Sciatic nerve (tissue), 2 donors: ENCODE results near the gene ABHD6. TPM values are rescaled to one million over a fixed set of nuclear protein-coding genes. Genes with fewer than 3 reads are reported as not detected.
A peak's percentile ranks its signal among the peaks of the same experiment; 100 is the strongest.
"Not testable (repeated sequence)": the region's sequence is repeated elsewhere in the genome, so short reads cannot be mapped to it uniquely, and the experiment has no call there.

Experiments
- ATAC-seq: fragments of 200-7000 bp; cut with Tn5 transposase; one replicate; pipeline ENCODE4 v1.9.1; 2020; ENCODE audit warnings: mild to moderate bottlenecking, moderate library complexity
- DNase-seq: peaks from one replicate; pipeline ENCODE4 v3.0.0-alpha.2; 2020; ENCODE audit warnings: low spot score
- intact Hi-C: fragments of 100-400 bp; cut with DNase I; formaldehyde crosslinking; loops from one replicate; pipeline ENCODE4 v1.14.2; 2022
- total RNA-seq: library from RNA; stranded (reverse); fragmentation: NEBNext Ultra II Directional; extraction: Animal tissue kit (Norgen Biotek cat#: 25700); gene quantifications from one replicate; pipeline ENCODE4 v1.2.1, GENCODE V29; 2021
- donor health status: DM: no; HTN: no; CAD: no.
- donor health status: DM: no; HTN: no; CAD: no.

ABHD6 gene
- total RNA-seq, 1 donor from 2014 or later, result 14.0 TPM

GRCh38 chr3:58236527-58237237 is 910 bp upstream of the ABHD6 start:
- intact Hi-C loops, result no loop called here
- ATAC-seq (peak; percentile 35), DNase-seq (peak; percentile 62)

GRCh38 chr3:58237941-58238681 is 519 bp downstream of the ABHD6 start:
- peak; percentile 67 for ATAC-seq
- intact Hi-C loops, result no loop called here

GRCh38 chr3:58238830-58239229 is 1.2 kb downstream of the ABHD6 start:
- ATAC-seq (no peak), DNase-seq (no peak)
- intact Hi-C loops, result no loop called here

More at GRCh38 chr3:58237941-58238681, 519 bp downstream of the ABHD6 start:
- DNase-seq, result peak; percentile 79

GRCh38 chr3:58241306-58242044 is 3.9 kb downstream of the ABHD6 start:
- no peak for DNase-seq
- intact Hi-C loops, result no loop called here
- ATAC-seq, result no peak

DNA sequence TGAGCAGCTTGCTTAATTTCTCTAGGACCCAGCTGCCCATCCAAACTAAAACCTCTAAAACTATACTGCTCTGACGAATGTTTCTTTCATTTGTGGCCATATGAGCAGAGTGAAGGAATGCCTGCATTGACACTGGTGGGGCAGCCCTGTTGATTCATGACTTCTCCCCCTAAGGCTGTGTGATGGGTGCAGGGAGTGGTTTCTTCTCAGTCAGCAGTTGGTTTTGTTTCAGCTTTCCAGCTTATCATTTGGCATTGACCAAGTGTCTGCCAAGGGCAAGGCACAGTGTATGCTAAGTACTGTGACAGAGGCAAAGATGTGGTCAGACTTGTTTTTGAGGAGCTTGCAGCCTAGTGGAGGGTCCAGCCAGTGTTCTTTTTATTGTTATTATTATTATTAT is 4.7 kb downstream of the ABHD6 start:
- no peak for DNase-seq
- intact Hi-C loops, result no loop called here
- ATAC-seq, result no peak

DNA sequence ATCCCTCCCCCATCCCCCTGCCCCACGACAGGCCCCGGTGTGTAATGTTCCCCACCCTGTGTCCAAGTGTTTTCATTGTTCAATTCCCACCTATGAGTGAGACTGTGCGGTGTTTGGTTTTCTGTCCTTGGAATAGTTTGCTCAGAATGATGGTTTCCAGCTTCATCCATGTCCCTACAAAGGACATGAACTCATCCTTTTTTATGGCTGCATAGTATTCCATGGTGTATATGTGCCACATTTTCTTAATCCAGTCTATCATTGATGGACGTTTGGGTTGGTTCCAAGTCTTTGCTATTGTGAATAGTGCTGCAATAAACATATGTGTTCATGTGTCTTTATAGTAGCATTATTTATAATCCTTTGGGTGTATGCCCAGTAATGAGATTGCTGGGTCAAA is 5.3 kb downstream of the ABHD6 start:
- intact Hi-C loops, DNase-seq, ATAC-seq: not testable (repeated sequence)

DNA sequence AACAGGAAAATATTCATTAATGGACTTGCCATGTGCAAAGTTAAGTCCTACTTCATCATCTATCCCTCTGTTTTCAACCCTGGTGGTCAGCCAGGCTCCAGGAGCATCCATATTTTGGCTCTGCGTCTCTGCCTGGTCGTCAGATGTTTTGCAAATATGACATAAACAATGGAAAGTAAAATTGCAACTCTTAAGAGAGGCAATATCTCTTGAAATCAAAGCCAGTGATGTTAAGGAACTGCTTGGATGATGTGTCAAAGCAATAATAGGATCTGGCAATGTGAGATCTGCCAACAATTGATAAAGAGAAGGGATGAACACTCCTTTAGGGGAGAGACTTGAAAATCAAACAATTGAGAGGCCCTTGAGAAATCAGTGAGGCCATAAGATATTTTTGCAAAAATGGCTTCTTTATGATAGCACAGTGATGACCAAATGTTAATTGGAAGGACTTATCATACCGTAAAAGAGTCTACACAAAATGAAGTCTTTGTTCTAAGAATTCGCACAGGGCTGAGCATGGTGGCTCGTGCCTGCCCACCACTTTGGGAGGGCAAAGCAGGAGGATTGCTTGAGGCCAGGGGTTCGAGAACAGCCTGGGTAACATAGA is 6.5 kb downstream of the ABHD6 start:
- no peak for ATAC-seq
- intact Hi-C loops, result no loop called here
- no peak for DNase-seq

- no peak for ATAC-seq
- intact Hi-C loops, result no loop called here
- no peak for DNase-seq
Observed at GRCh38 chr3:58246148-58247047, 8.8 kb downstream of the ABHD6 start.

- DNase-seq (no peak), ATAC-seq (peak; percentile 42)
- intact Hi-C loops, result no loop called here
Observed at GRCh38 chr3:58249358-58250092, 11.9 kb downstream of the ABHD6 start.

DNA sequence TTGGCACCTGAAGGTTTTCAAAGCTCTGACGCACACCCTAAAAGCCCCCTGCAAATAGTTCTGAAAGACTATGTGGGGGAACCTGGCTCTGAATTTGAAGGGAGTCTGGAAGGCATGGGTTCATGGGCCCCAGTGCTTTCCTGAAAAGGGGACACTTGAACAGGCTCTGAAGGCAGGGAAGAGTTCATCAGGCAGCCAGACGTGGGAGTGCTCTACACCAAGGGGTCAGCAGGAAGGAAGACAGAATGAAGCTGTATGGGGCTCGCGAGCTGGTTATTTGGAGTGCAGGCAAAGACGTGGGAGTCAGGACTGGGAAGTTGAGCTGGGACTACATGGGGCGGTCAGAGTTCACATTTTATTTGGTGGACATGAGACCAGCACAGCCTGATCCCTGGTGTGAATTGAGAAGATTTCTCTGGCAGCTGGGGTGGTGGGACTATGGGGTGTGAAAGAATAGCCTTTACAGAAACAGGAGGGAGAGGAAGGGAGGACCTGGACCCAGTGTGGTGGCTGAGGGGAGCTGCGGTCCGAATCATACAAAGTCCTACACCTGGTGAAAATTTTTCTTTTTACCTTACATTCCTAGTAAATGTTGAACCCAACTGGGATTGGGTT is 12.6 kb downstream of the ABHD6 start:
- intact Hi-C loops, result no loop called here
- peak; percentile 13 for ATAC-seq
- DNase-seq, result no peak

DNA sequence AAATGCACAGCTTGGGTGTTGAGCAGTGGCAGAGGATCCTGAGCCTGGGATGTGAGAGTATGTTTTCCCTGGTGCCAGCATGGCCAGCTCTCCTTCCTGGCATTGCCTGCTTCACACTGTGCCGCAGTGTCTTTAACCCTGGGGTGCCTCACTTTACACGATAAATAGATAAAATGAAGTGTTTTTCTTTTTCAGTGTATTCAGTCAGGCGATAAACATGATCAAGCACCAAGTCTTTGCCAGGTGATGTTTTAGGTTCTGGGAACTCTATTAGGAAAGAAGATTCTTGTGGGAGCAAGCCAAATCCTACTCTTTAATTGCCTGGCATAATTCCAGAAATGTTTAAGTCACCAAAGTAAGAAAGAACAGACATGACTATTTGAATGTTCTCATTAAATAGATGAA is 14.0 kb downstream of the ABHD6 start:
- intact Hi-C loops, result no loop called here
- no peak for ATAC-seq
- DNase-seq, result no peak

- intact Hi-C loops, result no loop called here
- ATAC-seq, result no peak
- DNase-seq, result no peak
Observed at GRCh38 chr3:58254144-58254543, 16.6 kb downstream of the ABHD6 start.

DNA sequence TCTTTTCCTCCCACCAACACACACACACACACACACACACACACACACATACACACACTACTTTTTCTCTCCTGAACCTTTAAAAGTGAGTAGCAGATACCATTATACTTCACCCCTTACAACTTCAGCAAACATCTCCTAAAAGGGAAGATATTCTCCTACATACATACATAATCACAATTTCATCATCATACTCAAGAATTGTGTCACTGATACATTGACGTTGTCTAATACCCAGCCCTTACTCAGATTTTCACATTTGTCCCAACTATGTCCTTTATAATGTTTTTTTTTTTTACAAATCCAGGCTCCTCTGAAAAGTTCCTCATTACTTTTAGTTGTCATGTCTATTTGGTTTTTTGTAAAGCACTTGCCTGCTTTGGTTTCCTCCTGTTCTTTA is 18.5 kb downstream of the ABHD6 start:
- intact Hi-C loops, result no loop called here
- DNase-seq (no peak), ATAC-seq (no peak)

GRCh38 chr3:58256511-58256910 is 18.9 kb downstream of the ABHD6 start:
- intact Hi-C loops, result no loop called here
- ATAC-seq (no peak), DNase-seq (no peak)

DNA sequence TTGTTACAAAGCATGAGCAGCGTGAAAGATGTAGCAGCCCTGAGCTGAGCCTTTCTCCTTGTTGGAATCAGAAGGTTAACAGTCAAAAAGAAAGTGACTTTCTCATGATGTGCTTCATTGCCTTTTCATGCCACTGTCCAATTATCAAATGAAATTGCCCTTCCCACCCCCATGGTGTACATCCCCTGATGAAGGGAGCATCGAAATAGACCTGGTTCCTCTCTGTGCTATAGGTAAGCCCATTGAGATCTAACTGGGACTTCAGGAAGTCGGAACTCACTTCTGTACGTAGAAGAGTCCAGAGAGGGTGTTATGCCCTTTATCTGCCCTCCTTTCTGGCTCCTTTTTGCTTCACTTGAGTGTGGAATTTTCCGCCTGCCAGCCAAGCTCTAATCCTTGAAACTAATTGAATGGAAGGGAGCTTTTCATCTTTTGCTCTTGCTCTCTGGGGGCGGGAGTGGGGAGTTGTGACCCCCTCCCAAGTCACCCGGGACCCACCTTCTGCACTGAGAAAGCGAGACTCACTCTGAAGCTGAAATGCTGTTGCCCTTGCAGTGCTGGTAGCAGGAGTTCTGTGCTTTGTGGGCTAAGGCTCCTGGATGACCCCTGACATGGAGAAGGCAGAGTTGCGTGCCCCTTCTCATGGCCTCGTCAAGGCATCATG is 20.9 kb downstream of the ABHD6 start:
- no peak for DNase-seq
- intact Hi-C loops, result no loop called here
- ATAC-seq, result no peak

DNA sequence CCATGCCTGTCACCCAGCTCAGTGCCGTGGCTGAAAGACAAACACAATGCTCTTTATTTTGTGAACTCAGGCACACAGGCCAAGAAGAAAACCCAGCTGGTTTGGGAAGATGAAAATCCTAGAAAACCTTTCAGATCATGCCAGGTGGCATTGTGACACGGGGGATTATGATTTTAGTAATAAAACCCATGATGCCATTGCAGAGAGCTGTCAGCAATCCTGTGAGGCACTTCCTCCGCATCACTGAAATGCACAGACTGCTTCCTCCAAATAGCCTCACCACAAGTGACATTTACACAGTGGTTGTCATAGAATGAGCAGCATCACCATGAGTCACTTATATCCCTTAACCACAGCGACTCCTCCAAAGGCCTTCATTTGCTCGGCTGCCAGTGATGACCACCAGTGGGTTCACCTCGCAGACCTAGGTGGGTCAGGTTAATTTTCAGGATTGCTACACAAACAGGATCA is 22.7 kb downstream of the ABHD6 start:
- DNase-seq, result no peak
- intact Hi-C loops, result no loop called here
- ATAC-seq, result no peak

GRCh38 chr3:58260733-58261132 is 23.1 kb downstream of the ABHD6 start:
- DNase-seq, result no peak
- intact Hi-C loops, result no loop called here
- ATAC-seq, result no peak
